ENCODE results near the gene FBXL13.
"Not testable (repeated sequence)": the region's sequence is repeated elsewhere in the genome, so short reads cannot be mapped to it uniquely, and the experiment has no call there.

The FBXL13 gene

GRCh38 chr7:102817616-102818573 is 256.7 kb downstream of the FBXL13 start:
- DNase-seq (ENCODE audit: low read depth): no peak

GRCh38 chr7:102814025-102814471 is 260.5 kb downstream of the FBXL13 start:
- DNase-seq (ENCODE audit: low read depth): no peak

DNA sequence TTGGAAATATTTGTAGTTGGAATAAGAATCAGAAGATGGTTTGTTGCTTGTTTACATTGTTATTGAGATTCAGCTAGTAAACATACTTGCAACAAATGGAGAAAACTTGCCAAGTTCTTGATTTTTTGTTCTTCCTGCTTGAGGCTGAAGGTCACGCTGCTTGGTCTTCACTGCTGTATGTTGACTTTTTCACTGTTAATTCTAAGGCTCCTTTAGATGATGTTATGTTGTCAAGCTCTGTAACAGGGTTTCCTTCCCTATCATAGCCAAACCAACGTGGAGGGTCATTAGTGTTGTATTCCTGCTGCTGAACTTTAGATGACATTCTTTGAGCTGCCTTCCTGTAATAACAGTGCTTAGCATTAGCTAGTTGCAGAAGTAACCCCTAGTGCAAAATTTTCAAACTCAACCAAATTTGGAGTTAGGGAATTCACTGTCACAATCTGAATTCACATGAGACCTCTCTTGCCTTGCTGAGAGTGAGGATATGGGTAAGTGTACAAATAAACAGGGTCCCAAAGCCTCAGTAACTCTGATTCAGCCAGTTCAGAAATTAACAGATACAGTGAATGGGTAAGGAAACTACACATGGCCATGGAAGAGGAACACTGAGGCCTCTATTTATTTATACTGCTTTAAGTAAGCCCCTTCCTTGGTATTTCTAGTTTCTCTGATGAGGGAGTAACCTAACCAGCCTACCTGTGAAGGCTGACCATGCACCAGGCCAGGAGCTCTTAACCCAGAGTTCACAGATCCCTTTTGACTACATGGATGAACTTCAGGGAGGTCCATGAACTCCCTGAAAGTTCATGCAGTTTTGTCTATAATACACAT is 261.2 kb downstream of the FBXL13 start:
- DNase-seq (ENCODE audit: low read depth): no peak

DNA sequence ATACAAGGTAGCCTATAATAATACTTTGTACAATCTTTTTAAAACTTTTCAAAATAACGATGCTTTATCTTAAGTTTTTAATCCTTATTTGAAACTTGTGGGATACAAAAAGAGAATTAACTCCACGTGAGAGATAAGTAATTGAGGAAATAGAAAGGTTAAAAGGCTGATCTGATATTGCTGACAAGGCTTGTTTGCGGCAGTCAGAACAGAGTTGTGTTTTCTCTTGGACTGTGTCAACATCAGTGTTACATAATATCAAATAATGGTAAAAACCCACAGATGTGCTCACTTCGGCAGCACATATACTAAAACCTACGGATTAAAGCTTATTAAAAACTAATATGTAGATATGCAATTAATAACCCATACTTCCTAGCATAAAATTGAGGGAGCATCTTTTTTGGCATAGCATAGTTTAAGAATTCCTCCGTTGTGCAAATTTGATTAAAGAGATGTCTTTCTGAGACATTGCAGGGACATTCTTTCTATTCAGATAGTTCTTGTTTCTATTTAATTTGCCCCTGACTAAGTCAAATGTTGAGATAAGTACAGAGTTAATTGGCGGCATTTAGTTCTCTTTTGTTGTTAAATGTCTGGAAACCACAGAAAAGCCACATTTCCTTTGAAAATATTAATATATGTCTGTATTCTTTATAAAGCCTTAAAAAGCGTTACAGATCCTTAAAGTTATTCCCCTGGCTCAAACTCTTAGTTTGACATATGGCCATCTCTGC is 262.5 kb downstream of the FBXL13 start:
- no peak for DNase-seq (ENCODE audit: low read depth)

DNA sequence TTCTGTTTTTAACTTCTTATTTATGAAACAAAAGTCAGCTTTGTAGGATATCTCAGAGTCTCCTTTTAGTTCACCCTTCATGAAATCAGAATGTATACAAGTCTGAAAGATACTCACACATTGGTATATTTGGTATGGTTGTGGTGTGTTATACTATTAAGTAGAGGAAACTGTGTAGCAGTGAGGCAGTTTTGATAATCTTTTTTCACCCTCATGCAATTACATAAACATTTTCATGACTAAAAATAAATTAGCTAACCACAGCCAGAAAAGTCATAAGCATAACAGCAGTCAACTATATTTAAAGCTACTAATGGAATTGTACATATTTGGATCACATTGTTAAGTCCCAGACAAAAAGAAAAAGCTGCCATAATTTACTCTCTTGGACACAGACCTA is 263.7 kb downstream of the FBXL13 start:
- no peak for DNase-seq (ENCODE audit: low read depth)

DNA sequence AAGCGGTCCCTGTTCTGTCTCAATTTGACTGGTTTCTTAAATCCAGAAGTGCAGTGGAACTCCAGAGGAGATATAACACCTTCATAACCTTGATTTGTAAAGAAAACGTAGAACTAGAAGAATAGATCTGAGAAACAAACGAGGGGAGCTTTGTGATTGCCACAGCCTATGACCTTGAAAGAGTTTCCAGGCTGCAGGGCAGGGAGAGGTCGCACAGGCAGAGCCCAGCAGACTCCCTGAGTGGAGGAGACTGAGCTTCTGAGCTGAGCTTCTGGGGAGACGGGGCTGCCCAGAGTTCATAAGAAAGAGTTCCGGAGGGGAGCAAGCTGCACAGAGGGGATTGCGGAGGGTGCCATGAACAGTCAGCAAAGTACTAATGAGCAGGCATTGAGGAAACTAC is 268.0 kb downstream of the FBXL13 start:
- no peak for DNase-seq (ENCODE audit: low read depth)

DNA sequence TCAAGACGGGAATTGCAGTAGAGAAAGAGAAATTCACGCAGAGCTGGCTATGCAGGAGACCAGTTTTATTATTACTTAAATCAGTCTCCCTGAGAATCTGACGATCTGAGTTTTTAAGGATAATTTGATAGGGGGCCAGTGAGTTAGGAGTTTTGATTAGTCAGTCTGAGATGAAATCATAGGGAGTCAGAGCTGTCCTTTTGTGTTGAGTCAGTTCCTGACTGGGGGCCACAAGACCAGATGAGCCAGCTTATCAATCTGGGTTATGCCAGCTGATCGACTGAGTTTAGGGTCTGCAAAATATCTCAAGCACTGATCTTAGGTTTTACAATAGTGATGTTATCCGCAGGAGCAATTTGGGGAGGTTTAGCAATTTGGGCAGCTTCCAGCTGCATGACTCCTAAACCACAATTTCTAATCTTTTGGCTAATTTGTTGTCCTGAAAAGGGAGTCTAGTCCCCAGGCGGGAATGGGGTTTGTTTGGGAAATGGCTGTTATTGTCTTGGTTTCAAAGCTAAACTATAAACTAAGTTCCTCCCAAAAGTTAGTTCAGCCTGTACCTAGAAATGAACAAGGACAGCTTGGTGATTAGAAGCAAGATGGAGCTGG is 278.5 kb downstream of the FBXL13 start:
- DNase-seq (ENCODE audit: low read depth): not testable (repeated sequence)

- not testable (repeated sequence) for DNase-seq (ENCODE audit: low read depth)
Observed at GRCh38 chr7:102794567-102794966, 280.0 kb downstream of the FBXL13 start.

DNA sequence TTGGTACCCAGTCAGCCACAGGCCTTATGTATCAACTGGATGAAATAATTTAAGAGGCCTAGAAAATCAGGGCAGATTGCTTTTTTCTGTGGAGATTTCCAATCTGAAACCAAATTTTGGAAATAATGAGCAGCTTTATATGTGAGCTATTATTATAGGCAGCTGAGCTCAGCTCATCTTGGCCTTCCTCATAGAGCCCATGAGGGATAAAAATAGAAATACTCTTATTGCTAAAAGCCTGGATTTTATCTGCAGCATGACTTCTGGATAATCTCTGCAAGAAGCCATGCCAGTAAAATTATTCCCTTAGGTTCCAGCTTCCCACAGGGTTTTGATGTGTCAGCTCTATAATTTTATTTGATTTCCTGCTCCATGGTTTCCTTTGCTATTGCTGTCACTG is 282.8 kb downstream of the FBXL13 start:
- DNase-seq (ENCODE audit: low read depth): not testable (repeated sequence)

DNA sequence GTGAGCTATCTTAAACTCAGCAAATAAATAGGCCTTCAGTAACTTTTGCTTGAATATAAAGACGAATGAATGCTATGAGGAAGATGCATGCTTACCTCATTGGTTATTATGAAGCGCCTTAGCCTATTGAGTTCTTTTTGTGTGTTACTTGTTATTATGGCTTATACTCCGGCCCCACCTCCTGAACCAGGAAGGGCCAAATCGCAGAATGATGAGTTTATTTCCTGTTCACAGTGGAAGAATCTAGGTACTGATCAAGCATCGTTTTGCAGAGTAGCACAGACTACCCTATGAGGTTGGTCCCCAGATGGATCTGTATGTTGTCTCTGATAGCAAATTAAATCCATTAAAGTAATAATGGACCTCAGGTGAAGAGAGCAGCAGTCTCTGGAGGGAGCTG is 283.2 kb downstream of the FBXL13 start:
- not testable (repeated sequence) for DNase-seq (ENCODE audit: low read depth)

- not testable (repeated sequence) for DNase-seq (ENCODE audit: low read depth)
Observed at GRCh38 chr7:102790364-102791100, 284.1 kb downstream of the FBXL13 start.

GRCh38 chr7:102788770-102789169 is 285.8 kb downstream of the FBXL13 start:
- not testable (repeated sequence) for DNase-seq (ENCODE audit: low read depth)

DNA sequence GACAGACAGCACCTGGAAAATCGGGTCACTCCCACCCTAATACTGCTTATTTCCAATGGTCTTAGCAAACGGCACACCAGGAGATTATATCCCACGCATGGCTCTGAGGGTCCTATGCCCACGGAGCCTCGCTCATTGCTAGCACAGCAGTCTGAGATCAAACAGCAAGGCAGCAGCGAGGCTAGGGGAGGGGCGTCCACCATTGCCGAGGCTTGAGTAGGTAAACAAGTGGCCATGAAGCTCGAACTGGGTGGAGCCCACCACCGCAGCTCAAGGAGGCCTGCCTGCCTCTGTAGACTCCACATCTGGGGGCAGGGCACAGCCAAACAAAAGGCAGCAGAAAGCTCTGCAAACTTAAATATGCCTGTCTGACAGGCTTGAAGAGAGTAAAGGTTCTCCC is 293.7 kb downstream of the FBXL13 start:
- DNase-seq (ENCODE audit: low read depth): not testable (repeated sequence)

- DNase-seq (ENCODE audit: low read depth): not testable (repeated sequence)
Observed at GRCh38 chr7:102778663-102779062, 295.9 kb downstream of the FBXL13 start.

DNA sequence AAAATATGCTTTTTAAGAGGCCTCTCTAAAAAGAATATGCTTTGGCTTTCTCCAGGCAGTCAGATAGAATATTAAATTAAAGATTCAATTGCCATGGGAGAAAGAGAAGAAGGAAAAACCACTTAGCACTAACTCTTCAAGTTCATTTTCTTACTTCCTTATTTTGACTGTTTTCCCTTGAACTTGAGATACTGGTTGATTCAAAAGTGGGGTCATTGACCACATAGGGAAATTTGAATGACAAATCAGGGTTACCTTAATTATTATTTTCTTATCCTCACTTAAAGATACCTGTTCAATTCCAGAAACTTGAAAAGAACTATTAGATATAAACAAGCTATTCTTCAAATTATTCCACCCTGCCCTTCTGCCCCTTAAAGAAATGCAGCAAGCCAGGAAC is 298.4 kb downstream of the FBXL13 start:
- not testable (repeated sequence) for DNase-seq (ENCODE audit: low read depth)

DNA sequence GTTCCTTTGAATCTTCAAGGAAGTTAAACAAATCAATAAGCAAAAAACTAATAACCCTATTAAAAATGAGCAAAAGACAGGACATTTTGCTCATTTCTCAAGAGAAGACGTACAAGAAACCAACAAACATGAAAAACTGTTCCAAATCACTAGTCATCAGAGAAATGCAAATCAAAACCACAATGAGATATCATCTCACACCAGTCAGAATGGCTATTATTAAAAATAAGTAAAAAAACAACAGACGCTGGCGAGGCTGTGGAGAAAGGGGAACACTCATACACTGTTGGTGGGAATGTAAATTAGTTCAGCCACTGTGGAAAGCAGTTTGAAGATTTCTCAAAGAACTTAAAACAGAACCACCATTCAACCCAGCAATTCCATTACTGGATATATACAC is 304.1 kb downstream of the FBXL13 start:
- not testable (repeated sequence) for DNase-seq (ENCODE audit: low read depth)

DNA sequence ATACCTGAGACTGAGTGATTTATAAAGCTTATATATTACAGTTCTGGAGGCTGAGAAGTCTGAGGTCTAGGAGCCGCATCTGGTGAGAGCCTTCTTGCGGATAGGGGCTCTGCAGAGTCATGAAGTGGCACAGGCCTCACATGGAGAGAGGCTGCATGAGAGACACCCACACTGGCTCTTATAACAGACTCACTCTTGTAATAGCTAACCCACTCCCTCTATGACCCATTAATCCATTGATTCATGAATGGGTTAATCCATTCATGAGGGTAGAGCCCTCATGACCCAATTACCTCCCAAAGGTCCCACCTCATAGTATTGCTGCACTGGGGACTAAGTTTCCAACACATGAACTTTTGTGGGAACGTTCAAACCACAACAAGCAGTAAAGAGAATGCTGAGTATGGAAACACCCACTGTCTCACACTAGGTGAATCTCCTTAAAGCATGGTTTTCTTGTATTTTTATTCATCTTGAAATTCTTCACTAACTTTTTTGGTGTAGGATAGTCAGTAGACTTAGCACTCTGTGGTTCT is 304.9 kb downstream of the FBXL13 start:
- DNase-seq (ENCODE audit: low read depth): not testable (repeated sequence)

DNA sequence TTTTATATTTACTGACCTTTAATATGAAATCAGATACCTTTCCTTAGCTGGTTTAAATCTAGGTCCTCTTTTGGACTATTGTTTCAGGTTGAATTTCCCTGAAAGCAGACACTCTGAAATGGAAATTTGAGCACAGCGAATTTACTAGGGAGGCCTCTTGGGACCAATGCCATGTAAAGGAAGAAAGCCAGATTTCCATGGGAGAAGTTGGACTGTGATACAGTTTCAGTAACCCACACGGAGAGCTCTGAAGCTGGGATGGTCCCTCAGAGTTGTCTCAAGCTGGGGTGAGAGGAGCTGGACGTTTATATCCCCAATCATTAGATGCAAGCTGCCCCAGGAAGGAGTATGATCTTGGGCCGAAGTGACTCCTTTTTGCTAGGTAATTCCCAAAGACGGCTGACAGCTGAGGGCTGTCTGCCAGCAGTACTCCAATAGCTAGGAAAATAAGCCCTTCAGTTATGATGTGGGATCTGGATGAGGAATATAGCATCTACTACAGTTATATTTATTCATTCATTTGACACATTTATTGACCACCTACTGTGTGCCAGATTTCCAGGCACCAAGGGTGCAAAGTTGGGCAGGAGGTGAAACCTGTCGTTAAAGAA is 311.2 kb downstream of the FBXL13 start:
- not testable (repeated sequence) for DNase-seq (ENCODE audit: low read depth)
